ENCODE data around the gene INTS3. TPM values are rescaled to one million over a fixed set of nuclear protein-coding genes. Genes with fewer than 3 reads are reported as not detected.

The INTS3 gene
- total and polyA plus RNA-seq, 10 of the 15 experiments (the other 5 are each of a cell fraction or from before 2014, with no cell fraction given): 12.6 to 87.4 (median 30.8) TPM

GRCh38 chr1:153698020-153698922, 29.6 kb upstream of the INTS3 start:
- no peak for FAIRE-seq
- ChIA-PET SMC1A (ENCODE audit: uncharacterized antibody, unreplicated experiment) (no interaction called here), CTCF (no interaction called here), RAD21 (ENCODE audit: unreplicated experiment) (interaction anchor here (0.7 to 1.0 kb wide), 2 partner anchors 28 to 44 kb away, joined by 3 read pairs; no protein-coding TSS in a partner anchor), POLR2A (interaction anchor here (0.6 to 1.3 kb wide), 2 partner anchors 28 to 1275 kb away, joined by 3 to 4 read pairs; no protein-coding TSS in a partner anchor)
- TF ChIP-seq, protein P1, sequence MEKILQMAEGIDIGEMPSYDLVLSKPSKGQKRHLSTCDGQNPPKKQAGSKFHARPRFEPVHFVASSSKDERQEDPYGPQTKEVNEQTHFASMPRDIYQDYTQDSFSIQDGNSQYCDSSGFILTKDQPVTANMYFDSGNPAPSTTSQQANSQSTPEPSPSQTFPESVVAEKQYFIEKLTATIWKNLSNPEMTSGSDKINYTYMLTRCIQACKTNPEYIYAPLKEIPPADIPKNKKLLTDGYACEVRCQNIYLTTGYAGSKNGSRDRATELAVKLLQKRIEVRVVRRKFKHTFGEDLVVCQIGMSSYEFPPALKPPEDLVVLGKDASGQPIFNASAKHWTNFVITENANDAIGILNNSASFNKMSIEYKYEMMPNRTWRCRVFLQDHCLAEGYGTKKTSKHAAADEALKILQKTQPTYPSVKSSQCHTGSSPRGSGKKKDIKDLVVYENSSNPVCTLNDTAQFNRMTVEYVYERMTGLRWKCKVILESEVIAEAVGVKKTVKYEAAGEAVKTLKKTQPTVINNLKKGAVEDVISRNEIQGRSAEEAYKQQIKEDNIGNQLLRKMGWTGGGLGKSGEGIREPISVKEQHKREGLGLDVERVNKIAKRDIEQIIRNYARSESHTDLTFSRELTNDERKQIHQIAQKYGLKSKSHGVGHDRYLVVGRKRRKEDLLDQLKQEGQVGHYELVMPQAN (conservative IDR thresholded peaks at IDR 0.05): no peak
- no peak for TF ChIP-seq PAX8 (IDR thresholded peaks at IDR 0.05)
- no peak for TF ChIP-seq DPF2 (IDR thresholded peaks at IDR 0.05)
- no peak for TF ChIP-seq ZZZ3 (IDR thresholded peaks at IDR 0.05; ENCODE audit: control insufficient read depth, insufficient read length, low read depth)
- Histone ChIP-seq H3K27ac (ENCODE audit: control insufficient read depth, insufficient read depth) (no peak overlapping the region), H3K9ac (ENCODE audit: control insufficient read depth, insufficient read depth, low read length) (peak overlapping the region; percentile 20; the same call in 1 of the 2 replicates), H3K4me2 (ENCODE audit: control insufficient read depth, insufficient read depth) (peak overlapping the region; percentile 33; the same call in 1 of the 2 replicates), H2AFZ (ENCODE audit: control insufficient read depth, low read depth, low read length) (peak overlapping the region; percentile 72), H4K20me1 (ENCODE audit: control insufficient read depth, insufficient read depth) (no peaks in the 10 kb centered on the region), H3K4me1 (ENCODE audit: control insufficient read depth, insufficient read depth, low read length) (peaks cover 4% of the 10 kb centered on the region), H3K4me3 (no peak overlapping the region), H3K79me2 (ENCODE audit: control insufficient read depth, insufficient read depth, low read length) (no peaks in the 10 kb centered on the region), H3K27me3 (replicated peaks in 1 of 2; ENCODE audit: control insufficient read depth in 2 of 2, insufficient read depth in 2 of 2, low read length in 1 of 2) (no peaks in the 10 kb centered on the region), H3K36me3 (ENCODE audit: control insufficient read depth in 2 of 2, insufficient read depth in 2 of 2, low read length in 1 of 2) (no peaks in the 10 kb centered on the region), H3K9me3 (replicated peaks; ENCODE audit: control insufficient read depth, insufficient read depth, low read length) (no peaks in the 10 kb centered on the region)
- intact Hi-C loops (cut with micrococcal nuclease; ENCODE audit: unreplicated experiment): no loop called here
- no TSS peak for BruUV-seq (replicated peaks)
- ATAC-seq: peak; percentile 31; the same call in 2 of the 3 replicates
- in situ Hi-C loops (cut with MboI): no loop called here
- WGBS (ENCODE audit: insufficient coverage, insufficient replicate concordance, low lambda C conversion rate, missing lambda C conversion rate): 42% methylated on average over 29 of the region's 29 CpGs
- no peak for DNase-seq (ENCODE audit: low read depth, low spot score)

All from GM12878 (cell line).